GM21717 (cell line): ENCODE results near the gene ERRFI1.

ENCODE experiments used
- ATAC-seq: cut with Tn5 transposase; IDR thresholded peaks from one replicate; pipeline ENCODE4 v1.9.1; 2021; ENCODE audit warnings: mild to moderate bottlenecking, moderate library complexity; ENCODE audit not compliant: unreplicated experiment

The ERRFI1 gene

DNA sequence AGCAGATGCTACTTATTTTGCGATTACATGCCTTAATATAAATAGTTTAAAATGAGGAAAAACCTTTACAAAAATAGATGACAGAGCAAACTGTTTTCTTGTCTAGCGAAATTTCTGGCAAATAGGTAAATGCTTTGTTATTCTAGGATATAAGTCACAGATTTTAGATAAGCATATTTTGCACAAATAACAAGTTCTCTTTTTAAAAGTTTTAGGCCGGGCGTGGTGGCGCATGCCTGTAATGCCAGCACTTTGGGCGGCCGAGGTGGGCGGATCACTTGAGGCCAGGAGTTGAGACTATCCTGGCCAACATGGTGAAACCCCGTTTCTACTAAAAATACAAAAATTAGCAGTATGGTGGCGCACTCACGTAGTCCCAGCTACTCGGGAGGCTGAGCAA lies 20.3 kb upstream of the ERRFI1 start:
- ATAC-seq = no peak

DNA sequence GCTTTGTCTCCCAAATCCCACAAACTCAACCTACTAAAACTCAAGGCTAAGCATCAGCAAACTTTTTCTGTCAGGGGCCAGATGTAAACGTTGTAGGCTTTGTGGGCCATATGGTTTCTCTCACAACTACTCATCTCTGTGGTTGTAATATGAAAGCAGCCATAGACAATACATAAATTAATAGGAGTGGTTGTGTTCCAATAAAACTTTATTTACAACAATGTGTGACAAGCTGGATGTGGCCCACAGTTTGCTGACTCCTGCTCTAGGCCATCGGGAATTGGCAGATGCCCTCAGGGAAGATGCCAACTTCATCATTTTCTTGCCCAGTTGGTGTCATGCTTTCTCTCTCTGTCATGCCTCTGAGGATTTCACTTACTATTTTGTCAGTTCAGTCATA lies 17.5 kb upstream of the ERRFI1 start:
- ATAC-seq = no peak

DNA sequence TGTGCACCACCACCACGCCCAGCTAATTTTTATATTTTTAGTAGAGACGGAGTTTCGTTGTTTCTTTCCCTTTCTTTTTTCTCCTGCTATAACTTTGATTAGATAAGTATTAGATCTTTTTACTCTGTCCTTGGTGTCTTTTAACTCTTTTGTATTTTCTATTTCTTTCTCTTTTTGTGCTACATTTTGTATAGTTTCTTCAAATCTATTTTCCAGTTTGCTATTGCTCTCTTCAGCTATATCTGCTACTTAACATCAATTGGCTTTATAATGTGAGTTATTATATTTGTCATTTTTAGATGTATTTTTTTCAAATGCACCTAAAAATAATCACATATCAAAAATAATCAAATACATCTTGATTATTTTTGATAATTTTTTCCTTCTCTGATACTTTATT lies 16.0 kb upstream of the ERRFI1 start:
- no peak for ATAC-seq

DNA sequence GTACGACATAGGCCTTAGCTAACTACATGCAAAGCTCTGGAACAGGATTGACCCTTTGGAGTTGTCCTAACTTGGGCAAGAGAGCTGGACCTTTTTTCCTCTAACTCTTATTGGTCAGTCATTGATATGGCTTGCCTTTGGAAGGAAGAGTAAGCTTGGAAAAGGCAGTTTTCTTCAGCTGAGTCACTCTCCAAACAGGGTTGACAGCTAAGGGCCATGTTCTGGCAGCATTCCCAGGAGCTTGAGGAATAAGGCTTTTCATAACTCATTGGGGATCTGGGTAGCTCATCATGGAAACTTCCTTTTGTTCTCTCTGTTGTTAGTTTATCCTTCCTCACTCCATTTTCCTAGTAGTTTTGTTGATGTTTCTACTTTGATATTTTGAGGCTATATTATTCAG lies 14.5 kb upstream of the ERRFI1 start:
- ATAC-seq = no peak

DNA sequence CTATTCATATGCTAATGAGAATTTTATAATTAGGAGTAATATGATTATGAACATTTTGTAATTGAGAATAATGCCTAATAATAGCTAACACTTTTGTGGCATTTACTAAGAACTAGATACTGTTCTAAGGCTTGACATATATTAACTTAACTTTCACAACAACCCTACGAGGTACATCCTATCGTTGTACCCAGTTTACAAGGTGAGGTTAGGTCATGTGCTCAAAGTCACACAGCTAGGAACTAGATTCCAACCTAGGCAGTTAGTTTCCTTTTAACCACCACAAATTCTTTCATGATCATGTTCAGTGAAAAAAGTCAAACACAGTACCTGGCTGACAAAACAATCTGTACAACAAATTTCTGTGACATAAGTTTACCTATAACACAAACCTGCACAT lies 13.0 kb upstream of the ERRFI1 start:
- no peak for ATAC-seq

DNA sequence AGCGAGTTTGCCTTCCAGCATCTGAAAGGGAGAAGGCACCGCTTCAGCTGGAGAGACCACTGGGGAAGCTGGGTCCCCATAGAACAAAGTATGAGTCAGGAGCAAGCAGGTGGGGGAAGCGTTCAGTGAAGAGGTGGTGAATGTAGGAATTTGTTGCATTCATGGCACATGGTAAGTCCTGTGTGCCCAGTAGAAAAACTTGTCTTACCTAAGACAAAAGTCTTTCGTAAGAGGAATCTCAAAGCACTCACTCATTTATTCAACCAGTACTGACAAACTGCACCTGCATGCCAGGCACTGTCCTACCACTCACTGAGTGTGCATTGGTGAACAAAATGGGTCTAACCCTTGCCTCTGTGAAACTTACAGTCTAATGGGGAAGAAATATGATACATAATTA lies 9.2 kb upstream of the ERRFI1 start:
- ATAC-seq = no peak

DNA sequence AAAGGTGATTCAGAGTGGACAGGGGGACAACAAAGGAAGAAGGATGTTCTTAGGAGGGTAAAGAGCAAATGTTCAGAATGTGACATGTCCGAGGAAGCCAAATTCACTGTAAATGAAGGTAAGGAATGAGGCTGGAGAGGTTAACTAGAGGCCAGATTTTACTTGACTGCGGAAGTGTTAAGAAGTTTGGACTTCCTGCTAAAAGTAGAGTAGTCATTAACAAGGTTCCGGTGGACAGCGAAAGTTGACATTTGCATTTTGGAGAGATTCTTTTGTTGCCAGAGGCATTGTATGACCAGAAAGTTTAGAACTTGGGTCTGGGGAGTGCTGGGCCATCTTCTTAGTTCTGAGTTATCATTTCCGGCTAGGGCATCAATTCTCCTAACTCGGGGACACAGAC lies 7.2 kb upstream of the ERRFI1 start:
- ATAC-seq = no peak

DNA sequence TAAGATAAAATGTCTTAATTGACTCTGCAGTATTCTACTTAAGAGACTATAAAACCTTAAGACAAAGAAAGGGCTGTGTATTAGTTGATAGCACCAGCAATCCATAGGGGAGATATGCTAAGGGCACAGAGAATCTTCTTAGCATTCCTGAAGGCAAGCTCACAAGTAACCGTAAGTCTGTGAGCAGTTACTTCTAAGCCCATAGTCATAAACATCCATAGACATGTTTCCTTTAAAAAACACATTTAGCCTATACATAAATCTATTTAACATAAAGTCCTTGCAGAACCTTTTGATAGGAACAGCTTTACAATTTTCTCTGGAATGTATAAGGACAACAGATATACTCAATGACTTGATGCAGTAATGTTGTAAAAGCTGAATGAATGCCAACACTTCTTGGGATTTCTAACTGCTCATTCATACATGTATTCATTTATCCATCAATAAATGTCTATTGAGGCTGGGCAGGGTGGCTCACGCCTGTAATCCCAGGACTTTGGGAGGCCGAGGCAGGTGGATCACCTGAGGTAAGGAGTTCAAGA lies 6.3 kb upstream of the ERRFI1 start:
- ATAC-seq = no peak

DNA sequence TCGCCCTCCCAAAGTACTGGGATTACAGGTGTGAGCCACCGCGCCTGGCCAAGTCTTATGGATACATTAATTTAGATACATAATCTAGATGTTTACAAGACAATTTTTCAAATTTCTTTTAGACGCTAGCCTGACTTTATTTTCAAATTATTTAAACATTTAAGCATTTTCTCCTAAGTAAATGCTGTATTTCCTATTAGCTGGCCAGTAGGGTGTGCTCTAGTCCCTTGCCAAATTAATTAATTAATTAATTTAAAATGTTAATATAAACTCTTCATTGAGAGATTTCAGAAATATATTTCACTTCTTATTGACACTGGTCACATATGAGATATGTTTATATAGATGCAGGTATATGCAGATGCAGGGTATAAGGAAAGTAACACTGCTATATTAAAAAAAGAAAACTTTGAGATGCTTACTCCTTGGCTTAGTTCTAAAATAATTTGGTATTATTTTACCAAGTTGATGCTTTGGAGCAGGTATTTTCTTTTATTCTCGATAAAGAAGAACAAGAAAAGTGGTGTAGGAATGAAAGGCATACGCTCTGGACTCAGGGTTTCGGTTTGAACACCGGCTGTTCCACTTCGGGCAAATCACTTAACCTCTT lies 5.2 kb upstream of the ERRFI1 start:
- ATAC-seq = no peak

DNA sequence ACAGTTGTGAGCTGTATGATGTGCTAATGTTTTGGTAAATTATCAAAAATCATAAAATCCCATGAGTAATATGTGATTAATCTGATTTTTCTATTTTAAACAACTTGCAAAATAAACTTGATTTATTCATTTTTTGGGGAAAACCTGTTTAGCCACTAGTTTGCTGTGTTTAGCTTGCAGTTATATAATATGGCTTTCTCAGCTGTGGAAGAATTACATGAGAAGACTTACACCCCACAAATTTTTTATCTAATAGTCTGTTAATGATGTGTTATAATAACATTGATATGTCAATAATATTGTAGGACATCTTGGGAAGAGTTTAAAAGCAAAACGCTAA lies 2.4 kb upstream of the ERRFI1 start:
- no peak for ATAC-seq

DNA sequence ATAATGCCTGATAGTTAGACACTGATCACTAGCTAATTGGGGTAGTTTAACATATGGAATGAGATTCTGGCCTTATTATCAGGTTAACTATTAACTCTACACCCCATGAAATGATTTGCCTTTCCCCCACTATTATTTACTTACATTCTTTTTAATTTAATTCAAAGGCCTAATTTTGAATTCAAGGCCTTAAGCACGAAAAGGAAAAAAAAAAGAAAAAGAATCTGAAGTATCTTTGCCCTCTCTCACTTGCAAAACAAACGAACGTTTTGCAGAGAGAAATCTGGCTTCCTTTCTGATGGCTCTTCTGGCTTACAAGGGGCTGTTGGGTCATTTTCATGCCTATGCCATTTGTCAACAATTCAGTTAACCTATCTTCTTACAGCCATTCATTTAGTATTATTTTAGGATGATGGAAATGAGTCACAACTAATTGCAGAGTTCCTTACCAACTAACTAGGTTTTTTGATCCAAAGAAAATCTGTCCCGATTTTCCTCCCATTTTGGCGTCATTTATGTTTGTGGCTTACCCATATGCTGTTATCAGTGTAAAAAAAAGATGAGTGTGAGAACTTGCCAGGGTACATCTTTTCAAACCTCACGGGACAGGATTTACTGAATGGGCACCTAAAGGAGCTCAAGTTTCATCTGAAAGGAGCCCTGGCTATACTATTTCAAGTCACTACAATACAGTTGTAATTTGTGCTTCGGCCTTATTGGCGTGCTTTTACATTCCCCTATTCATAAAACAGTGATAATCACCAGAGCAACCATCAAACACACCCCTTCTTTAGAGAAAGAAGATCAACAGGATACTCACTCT lies 1.9 kb upstream of the ERRFI1 start:
- ATAC-seq = no peak

DNA sequence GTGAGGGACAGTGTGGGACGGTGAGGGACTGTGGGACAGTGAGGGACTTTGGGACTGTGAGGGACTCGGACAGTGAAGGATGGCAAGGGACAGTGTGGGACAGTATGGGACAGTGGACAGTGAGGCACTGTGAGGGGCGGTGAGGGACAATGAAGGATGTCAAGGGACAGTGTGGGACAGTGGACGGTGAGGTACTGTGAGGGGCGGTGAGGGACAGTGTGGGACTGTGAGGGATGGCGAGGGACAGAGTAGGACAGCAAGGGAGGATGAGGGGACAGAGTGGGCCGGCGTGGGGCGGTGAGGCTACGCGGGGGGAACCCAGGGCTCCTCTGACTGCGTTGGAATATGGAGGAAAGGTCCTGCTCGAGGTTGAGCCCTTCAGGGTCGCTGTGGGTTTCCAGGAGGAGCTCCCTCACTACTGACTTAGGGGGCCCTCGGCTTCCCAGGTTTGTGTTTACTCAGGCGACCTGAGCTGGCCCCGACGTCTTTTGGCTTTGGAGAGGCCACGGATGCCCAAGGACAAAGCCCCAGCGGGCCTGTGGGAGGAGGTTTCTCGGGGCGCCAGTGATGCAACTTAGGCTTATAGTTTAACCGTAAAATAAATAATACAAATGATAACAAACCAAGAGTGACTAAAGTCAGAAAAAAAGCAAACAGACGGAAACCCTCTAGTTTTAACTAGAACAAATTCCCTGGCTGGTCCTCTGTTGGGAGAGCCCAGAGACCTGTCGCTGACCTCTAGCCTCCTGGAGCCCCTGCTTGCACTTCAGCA lies 1.1 kb upstream of the ERRFI1 start:
- no peak for ATAC-seq

DNA sequence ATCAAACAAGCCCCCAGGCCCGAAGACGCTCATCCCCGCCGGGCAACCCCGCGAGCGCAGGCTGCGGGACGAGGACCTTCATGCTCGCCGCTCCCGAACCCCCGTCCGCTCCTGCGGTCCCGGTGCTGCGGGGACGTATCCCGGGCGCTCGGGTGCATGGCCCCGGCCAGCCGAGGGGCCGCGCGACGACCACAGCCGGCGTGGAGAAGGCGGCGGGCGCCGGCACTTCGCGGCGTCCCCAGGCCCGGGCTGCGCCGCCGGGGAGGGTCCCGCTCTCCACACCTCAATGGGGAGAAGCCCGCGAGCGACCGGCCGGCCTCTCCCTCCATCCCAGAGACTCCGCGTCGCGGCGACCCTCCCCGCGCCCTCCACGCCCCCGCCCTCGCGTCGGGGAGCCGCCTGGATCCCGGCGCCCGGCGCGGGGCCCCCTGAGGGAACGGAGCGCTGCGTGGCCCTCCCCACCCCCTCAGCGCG lies 401 bp downstream of the ERRFI1 start:
- peak; percentile 17 for ATAC-seq

DNA sequence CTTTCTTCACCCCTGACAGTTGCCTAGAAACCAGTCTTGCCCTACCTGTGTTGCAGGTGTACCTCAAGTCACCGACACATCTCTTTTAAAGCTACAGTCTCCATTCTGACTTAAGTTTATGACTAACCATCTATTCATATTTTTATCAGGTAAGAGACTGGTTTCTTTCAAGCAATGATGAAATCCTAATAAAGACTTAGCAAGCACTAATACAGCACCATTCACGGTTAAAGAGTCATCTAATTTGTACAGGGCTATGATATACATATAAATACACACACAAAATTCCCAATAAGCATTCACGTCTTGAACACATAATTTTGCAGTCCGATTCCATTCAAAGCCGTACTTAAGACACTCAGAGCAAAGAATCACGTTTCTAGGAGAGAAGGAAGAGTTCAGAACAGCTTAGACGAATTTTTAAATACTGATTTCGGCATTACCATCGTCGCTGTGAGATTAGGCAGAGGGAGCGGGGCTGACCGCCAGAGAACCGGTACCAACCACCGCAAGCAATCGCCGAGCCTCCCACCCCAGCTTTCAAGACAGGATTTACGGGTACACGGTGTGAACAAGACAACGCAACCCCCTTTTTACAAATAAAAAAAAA lies 943 bp downstream of the ERRFI1 start:
- no peak for ATAC-seq

DNA sequence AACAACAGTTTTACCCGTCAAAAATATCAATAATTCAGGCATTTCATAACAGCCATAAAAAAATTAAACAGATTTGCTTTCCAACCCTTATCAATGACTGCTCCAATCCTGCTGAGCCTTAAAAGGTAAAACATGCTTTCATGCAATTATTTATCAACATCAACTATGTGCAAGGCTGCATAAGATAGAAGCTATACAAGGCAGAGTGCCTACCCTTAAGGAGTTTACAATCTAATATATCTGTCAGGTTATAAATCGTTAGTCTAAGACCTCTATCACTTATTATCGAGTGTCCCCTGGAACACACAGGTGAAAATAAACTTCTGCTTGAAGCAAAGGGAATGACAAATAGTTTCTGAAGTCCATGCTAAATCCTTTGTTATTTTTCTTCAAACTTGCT lies 1.8 kb downstream of the ERRFI1 start:
- no peak for ATAC-seq

DNA sequence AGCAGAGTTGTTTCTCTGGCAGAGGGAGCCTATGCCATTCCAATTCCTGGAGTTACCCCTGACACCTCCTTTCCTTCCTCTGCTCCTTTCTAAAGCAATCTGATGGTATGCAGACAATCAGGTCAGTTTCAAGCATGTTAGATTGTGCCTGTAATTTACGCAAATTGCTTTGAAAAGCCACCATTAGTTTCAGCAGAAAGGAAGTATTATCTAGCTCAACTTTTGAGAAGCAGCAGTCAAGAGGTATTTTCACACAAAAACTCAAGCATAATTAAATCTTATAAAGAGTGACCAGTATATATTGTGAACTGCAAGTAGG lies 2.2 kb downstream of the ERRFI1 start:
- ATAC-seq = no peak

DNA sequence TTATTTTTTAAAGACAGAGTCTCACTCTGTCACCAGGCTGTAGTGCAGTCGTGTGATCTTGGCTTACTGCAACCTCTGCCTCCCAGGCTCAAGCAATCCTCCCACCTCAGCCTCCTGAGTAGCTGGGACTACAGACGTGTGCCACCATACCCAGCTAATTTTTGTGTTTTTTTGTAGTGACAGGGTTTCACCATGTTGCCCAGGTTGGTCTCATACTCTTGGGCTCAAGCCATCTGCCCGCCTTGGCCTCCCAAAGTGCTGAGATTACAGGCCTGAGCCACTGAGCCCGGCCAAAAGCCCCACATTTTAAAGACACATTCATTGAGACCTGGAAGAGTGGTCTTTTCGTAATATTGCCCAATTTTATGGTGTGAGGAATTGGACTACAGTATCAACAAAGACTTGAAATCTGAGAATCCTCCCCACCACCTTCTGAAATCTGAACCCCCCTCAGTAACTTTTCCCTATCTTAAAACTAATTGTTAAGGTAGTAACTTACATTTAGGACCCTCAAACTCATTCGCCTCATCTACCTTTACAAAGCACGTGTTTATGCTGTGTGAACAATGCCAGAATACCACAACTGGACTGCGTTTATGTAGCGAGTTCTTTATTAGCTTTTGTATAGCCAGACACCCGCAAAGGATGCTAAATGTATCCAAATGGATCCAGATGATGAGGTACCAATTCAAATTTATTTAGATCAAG lies 2.7 kb downstream of the ERRFI1 start:
- ATAC-seq = no peak

DNA sequence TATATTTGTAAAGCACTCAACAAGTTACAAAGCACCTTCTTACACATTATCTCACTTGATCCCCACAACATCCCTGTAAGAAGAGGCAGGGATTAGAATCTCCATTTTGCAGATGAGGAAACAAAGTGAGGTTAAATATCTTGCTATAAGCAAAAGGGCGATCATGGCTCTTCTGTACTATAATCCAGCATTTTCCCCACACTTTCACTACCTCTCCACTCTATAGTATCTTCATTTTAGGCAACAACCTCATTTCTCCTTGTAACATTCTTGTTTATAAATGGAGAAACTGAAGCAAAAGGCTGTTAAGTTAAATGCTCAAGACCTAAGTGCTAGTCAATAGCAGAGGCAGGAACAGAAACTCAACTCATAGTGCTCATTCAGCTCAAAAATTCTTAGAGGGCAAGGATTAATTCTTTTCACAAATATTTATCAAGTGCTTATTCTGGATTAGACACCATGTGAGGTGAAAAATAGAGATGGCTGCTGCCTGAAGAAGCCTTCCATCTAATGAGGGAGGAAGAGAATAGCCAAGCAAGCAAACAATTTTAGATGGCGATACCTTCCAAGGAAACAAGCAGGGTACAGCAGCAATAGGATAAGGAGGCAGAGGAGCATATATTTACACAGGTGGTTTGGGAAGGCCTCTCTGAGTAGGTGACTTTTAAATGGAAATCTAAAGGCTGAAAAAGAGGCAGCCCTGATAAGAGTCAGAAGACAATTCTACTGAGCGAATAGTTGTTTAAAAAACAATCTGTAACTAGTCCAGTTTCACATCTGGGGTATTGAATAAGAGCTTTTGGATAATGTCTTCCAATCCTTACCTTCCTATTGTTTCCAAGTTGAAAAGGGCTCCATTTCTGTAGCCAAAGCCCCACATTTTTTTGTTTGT lies 3.5 kb downstream of the ERRFI1 start:
- ATAC-seq = no peak

DNA sequence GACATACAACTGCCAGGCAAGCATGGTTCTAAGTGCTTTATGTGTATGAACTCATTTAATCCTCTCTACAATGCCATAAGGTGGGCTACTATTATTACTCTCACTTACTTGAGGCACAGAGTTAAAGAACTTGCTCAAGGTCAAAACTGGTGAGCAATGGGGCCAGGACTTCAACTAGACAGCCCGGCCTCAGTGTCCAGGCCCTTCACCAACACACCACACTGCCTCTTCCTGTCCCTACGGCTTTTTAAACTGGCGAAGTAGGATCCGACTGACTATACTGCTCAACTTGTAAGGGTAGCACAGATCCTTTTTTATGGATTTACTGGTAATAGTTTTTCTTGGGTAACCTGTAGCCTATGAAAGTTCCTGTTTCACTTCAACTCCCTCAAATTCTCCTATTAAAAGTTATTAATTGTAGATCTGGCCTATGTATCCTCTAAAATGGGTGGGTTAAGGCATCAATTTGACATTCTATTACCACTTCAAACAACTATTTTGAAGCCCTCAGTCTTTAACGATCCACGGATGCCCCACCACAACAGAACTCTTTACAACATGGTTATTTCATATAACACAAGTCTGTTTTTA lies 4.3 kb downstream of the ERRFI1 start:
- ATAC-seq = no peak
